GM12864 (cell line): ENCODE data around the gene IL1R2.

Source experiments
- DNase-seq: peaks from one replicate; pipeline ENCODE4 v3.0.0-alpha.2; 2011; ENCODE audit warnings: low read depth
- H3K4me3 ChIP-seq: 2 replicates; pipeline ENCODE4 v1.5.1; 2011; ENCODE audit warnings: mild to moderate bottlenecking, low read depth, low read length, control low read depth
- CTCF ChIP-seq: IDR thresholded peaks from 2 replicates; pipeline ENCODE4 v1.5.1; 2011; ENCODE audit warnings: low read depth, mild to moderate bottlenecking, moderate library complexity, low read length, control low read depth, inconsistent platforms; ENCODE audit errors: missing control alignments

The IL1R2 gene

DNA sequence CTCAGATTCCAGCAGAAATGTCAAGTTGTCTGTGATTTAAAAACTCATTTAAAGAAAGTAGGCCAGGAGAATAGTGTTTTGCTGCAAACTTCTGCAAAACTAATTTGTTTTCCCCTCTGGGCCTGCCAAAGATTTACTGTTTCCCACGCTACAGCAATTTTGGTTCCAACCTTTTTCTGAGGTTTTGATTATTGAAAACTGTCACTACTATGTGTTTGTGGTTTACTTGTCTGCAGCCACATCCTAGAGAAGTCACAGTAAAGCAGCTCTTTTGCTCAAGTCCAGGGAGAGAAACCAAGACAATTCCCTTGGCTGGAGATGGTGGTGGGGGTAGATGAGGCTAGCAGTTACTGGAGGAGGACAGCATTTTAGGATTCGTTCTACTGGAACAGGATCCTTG is 12.8 kb downstream of the IL1R2 start:
- no peak for TF ChIP-seq CTCF
- no peak overlapping the region for H3K4me3 ChIP-seq
- no peak for DNase-seq

DNA sequence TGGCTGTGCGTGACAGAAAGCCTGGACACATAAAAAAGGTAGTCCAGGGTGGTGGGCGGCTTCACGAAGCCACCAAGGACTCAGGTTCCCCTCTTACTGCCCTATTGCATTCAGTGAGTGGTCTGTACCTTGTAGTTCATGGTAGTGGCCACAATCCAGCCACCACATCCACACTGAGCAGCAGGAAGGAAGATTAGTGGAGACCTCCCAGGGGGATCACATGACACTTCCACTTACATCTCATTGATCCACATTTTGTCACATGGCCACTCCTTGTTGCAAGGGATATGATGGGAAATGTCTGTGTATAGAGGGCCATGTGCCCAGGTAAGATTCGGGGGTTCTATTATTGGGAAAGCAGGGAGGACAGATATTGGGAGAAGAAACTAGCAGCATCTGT is 13.7 kb downstream of the IL1R2 start:
- no peak for DNase-seq
- no peak for TF ChIP-seq CTCF
- H3K4me3 ChIP-seq = no peak overlapping the region

- TF ChIP-seq CTCF = peak; percentile 77
- no peak for DNase-seq
- no peak overlapping the region for H3K4me3 ChIP-seq
These were observed 14.5 kb downstream of the IL1R2 start for GRCh38 chr2:102005989-102006885.

DNA sequence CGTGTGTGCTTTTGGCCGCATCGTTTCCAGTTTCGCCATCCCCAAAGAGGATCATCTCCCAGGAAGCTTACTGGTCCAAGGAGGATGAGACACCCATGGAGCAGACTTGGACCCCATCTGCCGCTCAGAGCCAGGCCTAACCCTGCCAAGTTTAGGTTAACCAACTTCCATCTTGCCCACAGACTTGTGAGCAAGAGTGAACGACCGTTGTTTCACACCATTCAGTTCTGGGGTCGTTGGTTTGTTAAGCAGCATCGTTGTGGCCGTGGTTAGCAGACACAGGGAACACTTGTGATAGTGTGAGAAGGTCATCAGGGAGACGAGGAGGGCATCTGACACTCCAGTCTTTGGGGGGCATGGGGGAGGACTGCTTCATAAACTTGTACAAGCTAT is 15.1 kb downstream of the IL1R2 start:
- no peak for TF ChIP-seq CTCF
- no peak overlapping the region for H3K4me3 ChIP-seq
- DNase-seq = no peak

DNA sequence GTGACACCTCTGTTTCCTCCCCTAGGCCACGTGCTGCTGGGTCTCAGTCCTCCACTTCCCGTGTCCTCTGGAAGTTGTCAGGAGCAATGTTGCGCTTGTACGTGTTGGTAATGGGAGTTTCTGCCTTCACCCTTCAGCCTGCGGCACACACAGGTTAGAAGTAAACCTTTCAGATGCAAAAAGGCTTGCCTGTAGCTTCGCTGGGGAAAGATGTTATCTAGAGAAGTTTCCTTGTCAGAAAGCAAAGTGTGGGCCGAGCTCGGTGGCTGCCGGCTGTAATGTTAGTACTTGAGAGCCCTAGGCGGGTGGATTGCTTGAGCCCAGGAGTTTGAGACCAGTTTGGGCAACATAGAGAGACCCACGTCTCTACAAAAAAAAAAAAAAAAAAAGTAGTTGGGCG is 16.7 kb downstream of the IL1R2 start:
- no peak overlapping the region for H3K4me3 ChIP-seq
- no peak for DNase-seq
- TF ChIP-seq CTCF = no peak

GRCh38 chr2:102009557-102009956 is 17.8 kb downstream of the IL1R2 start:
- no peak for TF ChIP-seq CTCF
- no peak overlapping the region for H3K4me3 ChIP-seq
- no peak for DNase-seq

DNA sequence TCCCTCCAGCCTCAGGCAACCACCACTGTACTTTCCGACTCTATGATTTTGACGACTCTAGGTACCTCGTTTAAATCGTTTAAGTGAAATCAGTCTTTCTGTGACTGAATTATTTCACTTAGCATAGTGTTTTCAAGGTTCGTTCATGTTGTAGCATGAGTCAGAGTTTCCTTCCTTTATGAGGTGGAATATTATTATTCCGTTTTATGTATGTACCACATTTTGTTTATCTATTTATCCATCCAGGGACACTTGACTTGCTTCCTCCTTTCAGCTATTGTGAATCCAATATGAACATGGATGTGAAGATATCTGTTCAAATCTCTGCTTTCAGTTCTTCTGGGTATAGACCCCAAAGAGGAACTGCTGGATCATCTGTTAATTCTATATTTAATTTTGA is 19.1 kb downstream of the IL1R2 start:
- no peak overlapping the region for H3K4me3 ChIP-seq
- DNase-seq = no peak
- no peak for TF ChIP-seq CTCF
